Activated CD8-positive, alpha-beta memory T cell treated with anti-CD3 and anti-CD28 coated beads, Interleukin-2, amount 10 ng/mL, durations not matched to agents 7 days and 5 days (primary cell): ENCODE measurements around the gene FADS1. TPM values are rescaled to one million over a fixed set of nuclear protein-coding genes. Genes with fewer than 3 reads are reported as not detected.

Experiments used
- ATAC-seq: fragments of 150-1000 bp; cut with Tn5 transposase; one replicate; pipeline ENCODE4 v1.10.0; 2021; ENCODE audit warnings: moderate library complexity
- CTCF ChIA-PET: fragments of 350-600 bp; sonication (Branson Sonifier 250); formaldehyde crosslinking; loops from one replicate; lab custom pipeline; 2021; ENCODE audit warnings: antibody characterized with exemption; lab: Charles Lee
- DNase-seq: peaks from one replicate; pipeline ENCODE4 v3.0.0-alpha.2; 2020
- H3K27ac Mint-ChIP-seq: one replicate; pipeline ENCODE4 v1.8.0; 2021; ENCODE audit warnings: mild to moderate bottlenecking, mixed read lengths
- H3K27me3 Mint-ChIP-seq: one replicate; pipeline ENCODE4 v1.8.0; 2021; ENCODE audit warnings: mixed read lengths
- H3K36me3 Mint-ChIP-seq: one replicate; pipeline ENCODE4 v1.8.0; 2021; ENCODE audit warnings: mild to moderate bottlenecking, mixed read lengths
- H3K4me1 Mint-ChIP-seq: one replicate; pipeline ENCODE4 v1.8.0; 2021; ENCODE audit warnings: mixed read lengths
- H3K4me3 Mint-ChIP-seq: one replicate; pipeline ENCODE4 v1.8.0; 2021; ENCODE audit warnings: mild to moderate bottlenecking, moderate library complexity, mixed read lengths
- H3K9me3 Mint-ChIP-seq: one replicate; pipeline ENCODE4 v1.8.0; 2022; ENCODE audit warnings: low read depth, mixed read lengths
- total RNA-seq, 2 experiments: library from RNA; stranded (reverse); gene quantifications; one replicate each; pipeline ENCODE4 v1.2.3, GENCODE V29; 2021

Gene FADS1
- total RNA-seq, 2 experiments from 2014 or later = 33.8 to 35.4 TPM

DNA sequence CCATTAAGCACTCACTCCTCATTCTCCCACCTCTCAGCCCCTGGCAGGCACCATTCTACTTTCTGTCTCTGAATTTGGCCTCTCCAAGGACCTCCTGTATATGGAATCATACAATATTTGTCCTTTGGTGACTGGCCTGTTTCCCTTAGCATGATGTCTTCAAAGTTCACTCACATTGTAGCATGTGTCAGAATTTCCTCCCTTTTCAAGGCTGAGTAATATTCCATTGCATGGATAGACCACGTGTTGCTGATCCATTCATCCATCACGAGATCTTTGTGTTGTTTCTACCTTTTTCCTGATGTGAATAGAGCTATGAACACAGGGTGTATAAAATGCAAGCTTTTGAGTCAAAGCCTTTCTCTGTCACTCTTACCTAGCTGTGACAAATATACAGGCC is 22.9 kb upstream of the FADS1 start:
- H3K4me3 Mint-ChIP-seq = no peak overlapping the region
- H3K4me1 Mint-ChIP-seq = peaks cover 13% of the 10 kb centered on the region
- no peaks in the 10 kb centered on the region for H3K9me3 Mint-ChIP-seq
- H3K36me3 Mint-ChIP-seq = peaks cover 51% of the 10 kb centered on the region
- no peak for DNase-seq
- CTCF ChIA-PET = no interaction called here
- no peaks in the 10 kb centered on the region for H3K27me3 Mint-ChIP-seq
- no peak overlapping the region for H3K27ac Mint-ChIP-seq
- ATAC-seq = no peak

DNA sequence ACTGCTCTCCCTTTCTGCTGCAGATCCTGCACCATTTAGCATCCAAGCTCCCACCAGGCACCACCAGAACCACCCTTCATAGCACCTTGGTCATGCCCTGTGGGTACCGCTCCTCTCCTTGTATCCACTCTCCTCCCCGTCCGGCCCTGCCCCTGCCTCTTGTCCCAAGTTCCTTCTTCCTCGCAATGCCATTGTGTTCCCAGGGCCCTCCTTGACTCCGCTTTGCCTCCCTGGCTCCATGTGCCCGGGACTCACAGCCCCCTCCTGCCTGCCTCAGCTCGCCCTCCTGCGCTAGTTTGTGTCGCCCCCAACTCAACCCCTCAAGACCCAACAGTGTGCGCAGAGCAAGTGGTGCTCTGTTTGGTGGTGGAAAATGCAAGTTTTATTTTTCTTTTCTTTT is 22.1 kb upstream of the FADS1 start:
- Mint-ChIP-seq H3K27ac (no peak overlapping the region), H3K36me3 (peaks cover 53% of the 10 kb centered on the region)

GRCh38 chr11:61838501-61838900 is 21.7 kb upstream of the FADS1 start:
- H3K36me3 Mint-ChIP-seq = peaks cover 56% of the 10 kb centered on the region
- no peaks in the 10 kb centered on the region for H3K27me3 Mint-ChIP-seq
- H3K4me3 Mint-ChIP-seq = no peak overlapping the region
- DNase-seq (no peak), ATAC-seq (no peak)
- H3K9me3 Mint-ChIP-seq = no peaks in the 10 kb centered on the region
- H3K27ac Mint-ChIP-seq = no peak overlapping the region
- CTCF ChIA-PET = no interaction called here
- H3K4me1 Mint-ChIP-seq = peaks cover 25% of the 10 kb centered on the region

More for the DNA sequence above, 22.1 kb upstream of the FADS1 start:
- Mint-ChIP-seq H3K4me3 (no peak overlapping the region), H3K4me1 (peaks cover 21% of the 10 kb centered on the region), H3K9me3 (no peaks in the 10 kb centered on the region), H3K27me3 (no peaks in the 10 kb centered on the region)
- DNase-seq (no peak), ATAC-seq (no peak)
- CTCF ChIA-PET = no interaction called here

GRCh38 chr11:61837411-61838005 is 20.7 kb upstream of the FADS1 start:
- Mint-ChIP-seq H3K4me1 (peaks cover 35% of the 10 kb centered on the region), H3K9me3 (no peaks in the 10 kb centered on the region), H3K36me3 (peaks cover 53% of the 10 kb centered on the region), H3K4me3 (no peak overlapping the region), H3K27ac (no peak overlapping the region), H3K27me3 (no peaks in the 10 kb centered on the region)
- ATAC-seq (no peak), DNase-seq (no peak)
- CTCF ChIA-PET = interaction anchor here (1.0 to 1.2 kb wide), 3 partner anchors 9 to 41 kb away, joined by 3 to 4 read pairs (median 4); partner anchors contain the start of gene FADS2

GRCh38 chr11:61836193-61836592 is 19.4 kb upstream of the FADS1 start:
- Mint-ChIP-seq H3K4me3 (no peak overlapping the region), H3K27ac (peak overlapping the region; percentile 74), H3K36me3 (peaks cover 47% of the 10 kb centered on the region), H3K4me1 (peaks cover 46% of the 10 kb centered on the region), H3K27me3 (no peaks in the 10 kb centered on the region), H3K9me3 (no peaks in the 10 kb centered on the region)
- CTCF ChIA-PET = interaction anchor here (1.0 to 1.5 kb wide), 3 partner anchors 20 to 401 kb away, joined by 3 to 4 read pairs (median 3); no protein-coding TSS in a partner anchor
- DNase-seq (no peak), ATAC-seq (no peak)

GRCh38 chr11:61834278-61835048 is 17.7 kb upstream of the FADS1 start:
- CTCF ChIA-PET = interaction anchor here (1.0 to 2.3 kb wide), 7 partner anchors 17 to 113 kb away, joined by 5 to 15 read pairs (median 6); partner anchors contain the start of genes FADS1, FEN1 and TMEM258

DNA sequence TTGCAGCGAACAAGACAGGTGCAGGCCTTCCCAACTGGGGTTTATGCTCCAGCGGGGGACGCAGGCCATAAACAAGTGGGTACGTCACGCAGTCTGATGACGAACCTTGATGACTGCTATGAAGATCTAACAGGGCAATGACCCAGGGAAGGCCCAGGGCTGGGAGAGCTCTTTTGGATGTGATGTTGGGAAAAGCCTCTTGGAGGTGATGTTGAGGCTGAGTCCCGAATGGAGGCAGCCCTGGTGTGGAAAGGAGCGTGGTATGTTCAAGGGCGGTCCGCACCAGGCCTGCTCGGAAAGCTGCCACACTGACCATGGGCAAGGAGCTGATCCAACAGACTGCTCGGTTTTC is 17.1 kb upstream of the FADS1 start:
- H3K27ac Mint-ChIP-seq = peak overlapping the region; percentile 89
- CTCF ChIA-PET = interaction anchor here (1.0 to 2.3 kb wide), 7 partner anchors 17 to 113 kb away, joined by 5 to 15 read pairs (median 6); partner anchors contain the start of genes FADS1, FEN1 and TMEM258
- H3K9me3 Mint-ChIP-seq = no peaks in the 10 kb centered on the region
- ATAC-seq (no peak), DNase-seq (no peak)
- H3K36me3 Mint-ChIP-seq = peaks cover 43% of the 10 kb centered on the region
- H3K4me3 Mint-ChIP-seq = peak overlapping the region; percentile 9
- no peaks in the 10 kb centered on the region for H3K27me3 Mint-ChIP-seq
- H3K4me1 Mint-ChIP-seq = peaks cover 65% of the 10 kb centered on the region

More at GRCh38 chr11:61834278-61835048, 17.7 kb upstream of the FADS1 start:
- H3K36me3 Mint-ChIP-seq = peaks cover 43% of the 10 kb centered on the region
- ATAC-seq (peak; percentile 99), DNase-seq (peak; percentile 91)
- no peaks in the 10 kb centered on the region for H3K9me3 Mint-ChIP-seq
- peak overlapping the region; percentile 35 for H3K4me3 Mint-ChIP-seq
- peak overlapping the region; percentile 89 for H3K27ac Mint-ChIP-seq
- H3K4me1 Mint-ChIP-seq = peaks cover 61% of the 10 kb centered on the region
- H3K27me3 Mint-ChIP-seq = no peaks in the 10 kb centered on the region

- H3K36me3 Mint-ChIP-seq = peaks cover 38% of the 10 kb centered on the region
- H3K4me3 Mint-ChIP-seq = no peak overlapping the region
- peaks cover 65% of the 10 kb centered on the region for H3K4me1 Mint-ChIP-seq
- H3K27ac Mint-ChIP-seq = peak overlapping the region; percentile 89
- ATAC-seq (no peak), DNase-seq (no peak)
- no peaks in the 10 kb centered on the region for H3K9me3 Mint-ChIP-seq
- H3K27me3 Mint-ChIP-seq = peaks cover 2% of the 10 kb centered on the region
- CTCF ChIA-PET = interaction anchor here (2.1 to 2.3 kb wide), 3 partner anchors 16 to 66 kb away, joined by 6 to 15 read pairs (median 7); partner anchors contain the start of gene FADS1
These were observed 16.7 kb upstream of the FADS1 start for GRCh38 chr11:61833471-61833870.

DNA sequence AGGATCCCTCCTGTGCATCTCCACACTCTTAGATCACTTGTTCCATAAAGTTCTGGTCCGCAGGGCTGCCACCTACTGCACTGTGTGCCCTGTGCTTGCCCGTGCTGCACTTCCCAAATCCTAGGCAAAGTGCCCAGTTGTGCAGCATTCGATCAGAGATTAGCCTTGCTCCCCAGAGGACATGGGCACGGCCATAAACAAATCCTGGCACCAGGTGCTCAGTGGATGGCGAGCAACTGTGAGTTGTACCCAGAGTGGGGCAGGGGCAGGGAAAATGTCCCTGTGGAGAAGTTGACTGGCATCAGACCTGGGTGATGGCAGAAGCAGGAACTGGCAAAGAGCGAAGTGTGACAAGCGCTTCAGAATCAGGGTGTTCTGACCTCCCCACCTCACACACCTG is 16.0 kb upstream of the FADS1 start:
- H3K27me3 Mint-ChIP-seq = peaks cover 3% of the 10 kb centered on the region
- no peak for ATAC-seq
- H3K36me3 Mint-ChIP-seq = peaks cover 34% of the 10 kb centered on the region
- DNase-seq = no peak
- no peaks in the 10 kb centered on the region for H3K9me3 Mint-ChIP-seq
- peak overlapping the region; percentile 48 for H3K27ac Mint-ChIP-seq
- CTCF ChIA-PET = interaction anchor here (2.4 to 7.4 kb wide), 2 partner anchors 17 to 35 kb away, joined by 10 to 61 read pairs; partner anchors contain the start of gene FADS1
- peaks cover 65% of the 10 kb centered on the region for H3K4me1 Mint-ChIP-seq
- H3K4me3 Mint-ChIP-seq = no peak overlapping the region

DNA sequence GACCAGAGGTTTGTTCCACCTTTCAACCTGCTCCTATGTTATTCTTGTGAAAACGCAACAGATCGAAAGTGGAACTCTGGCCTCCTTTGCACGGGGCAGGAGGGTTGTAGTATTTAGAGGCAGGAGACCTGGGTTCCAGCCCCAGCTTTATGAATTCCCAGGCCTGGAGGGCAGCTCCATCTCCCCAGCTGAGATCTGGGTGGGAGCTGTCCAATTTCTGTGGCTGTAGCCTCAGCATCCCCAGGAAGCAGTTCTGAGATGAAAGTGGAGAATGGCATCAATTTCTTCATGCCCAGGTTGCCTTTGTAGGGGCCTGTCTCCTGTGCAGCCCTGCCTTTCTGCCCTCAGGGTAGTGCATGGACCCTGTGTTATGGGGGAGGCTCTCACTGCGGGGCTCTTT is 15.4 kb upstream of the FADS1 start:
- Mint-ChIP-seq H3K4me3 (no peak overlapping the region), H3K27me3 (peaks cover 3% of the 10 kb centered on the region), H3K4me1 (peaks cover 66% of the 10 kb centered on the region), H3K36me3 (peaks cover 31% of the 10 kb centered on the region), H3K27ac (peak overlapping the region; percentile 52), H3K9me3 (no peaks in the 10 kb centered on the region)
- ATAC-seq = no peak
- CTCF ChIA-PET = interaction anchor here (2.4 to 7.4 kb wide), 2 partner anchors 16 to 34 kb away, joined by 10 to 61 read pairs; partner anchors contain the start of gene FADS1
- DNase-seq = no peak

GRCh38 chr11:61830237-61831105 is 13.7 kb upstream of the FADS1 start:
- H3K27ac Mint-ChIP-seq = peak overlapping the region; percentile 57
- H3K27me3 Mint-ChIP-seq = peaks cover 11% of the 10 kb centered on the region
- H3K4me1 Mint-ChIP-seq = peaks cover 68% of the 10 kb centered on the region
- H3K9me3 Mint-ChIP-seq = no peaks in the 10 kb centered on the region
- peaks cover 26% of the 10 kb centered on the region for H3K36me3 Mint-ChIP-seq
- CTCF ChIA-PET = interaction anchor here (0.6 to 7.4 kb wide), 6 partner anchors 14 to 252 kb away, joined by 3 to 61 read pairs (median 4); partner anchors contain the start of gene FADS1
- DNase-seq (no peak), ATAC-seq (no peak)
- H3K4me3 Mint-ChIP-seq = peak overlapping the region; percentile 85

DNA sequence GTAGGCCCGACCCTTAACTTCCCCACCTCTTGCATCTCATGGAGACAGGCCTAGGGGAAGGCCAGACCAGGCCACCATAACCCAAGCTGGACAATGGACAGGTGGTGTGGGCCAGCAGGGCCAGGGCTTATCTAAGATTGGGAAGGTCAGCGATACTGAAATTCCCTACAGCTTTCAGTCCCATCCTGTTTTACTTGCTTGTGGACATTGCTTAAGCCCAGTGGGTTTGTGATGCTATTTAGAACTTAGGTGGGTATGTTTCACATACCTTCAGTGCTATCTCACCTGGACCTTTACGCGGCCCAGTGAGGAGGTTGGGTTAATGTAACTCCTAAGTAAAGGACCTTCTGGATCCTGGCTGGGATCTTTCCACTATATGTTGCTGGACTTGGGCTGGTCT is 13.0 kb upstream of the FADS1 start:
- Mint-ChIP-seq H3K4me3 (peak overlapping the region; percentile 85), H3K27ac (no peak overlapping the region), H3K9me3 (no peaks in the 10 kb centered on the region), H3K36me3 (peaks cover 25% of the 10 kb centered on the region), H3K27me3 (peaks cover 11% of the 10 kb centered on the region), H3K4me1 (peaks cover 63% of the 10 kb centered on the region)
- ATAC-seq = no peak
- CTCF ChIA-PET = interaction anchor here (0.6 to 7.4 kb wide), 6 partner anchors 10 to 252 kb away, joined by 3 to 61 read pairs (median 5); partner anchors contain the start of gene FADS1
- DNase-seq = no peak
